SK-MEL-5 (cell line): ENCODE data around the gene OR5B3. TPM values are rescaled to one million over a fixed set of nuclear protein-coding genes. Genes with fewer than 3 reads are reported as not detected.
"Not testable (repeated sequence)": the region's sequence is repeated elsewhere in the genome, so short reads cannot be mapped to it uniquely, and the experiment has no call there.

ENCODE experiments used
- DNase-seq: peaks from one replicate; pipeline ENCODE4 v3.0.0-alpha.2; 2016; ENCODE audit warnings: low read depth, low spot score
- in situ Hi-C: cut with HindIII; loops from 2 replicates; pipeline ENCODE4 v1.10.0; 2016; ENCODE audit warnings: low sequenced_read_pairs, high pct_unique_total_duplicates, low pct_unique_long_range_greater_than_20kb
- polyA plus RNA-seq, 2 experiments: library from polyadenylated mRNA; depleted of rRNA; stranded (reverse); fragments of >200 nt; gene quantifications; 2 replicates each; pipeline ENCODE4 v1.2.3, GENCODE V29; 2015
- total RNA-seq: library from RNA; depleted of rRNA; stranded (reverse); fragments of >200 nt; shearing (Covaris generic); gene quantifications from 2 replicates; pipeline ENCODE4 v1.2.3, GENCODE V29; 2014; rRNA removed

OR5B3 gene
- not detected in 2 replicates for total RNA-seq
- polyA plus RNA-seq (2015; cell fraction: cytosol; rRNA removed): not detected in 2 replicates
- not detected in 2 replicates for polyA plus RNA-seq (2015; cell fraction: nucleus; rRNA removed)

GRCh38 chr11:58406774-58407173, at the start of gene OR5B3:
OR5B3 (minus strand) TSS chr11:58406874; CDS start chr11:58403409, 3,465 bp downstream.
- in situ Hi-C loops: no loop called here

GRCh38 chr11:58451585-58451984, 44.9 kb upstream of the OR5B3 start:
- no peak for DNase-seq
- in situ Hi-C loops: no loop called here

More at GRCh38 chr11:58406774-58407173, at the start of gene OR5B3:
- DNase-seq: no peak

- in situ Hi-C loops: no loop called here
- DNase-seq: no peak
Observed at GRCh38 chr11:58446294-58446693, 39.6 kb upstream of the OR5B3 start.

GRCh38 chr11:58444300-58444699, 37.6 kb upstream of the OR5B3 start:
- in situ Hi-C loops: no loop called here
- no peak for DNase-seq

DNA sequence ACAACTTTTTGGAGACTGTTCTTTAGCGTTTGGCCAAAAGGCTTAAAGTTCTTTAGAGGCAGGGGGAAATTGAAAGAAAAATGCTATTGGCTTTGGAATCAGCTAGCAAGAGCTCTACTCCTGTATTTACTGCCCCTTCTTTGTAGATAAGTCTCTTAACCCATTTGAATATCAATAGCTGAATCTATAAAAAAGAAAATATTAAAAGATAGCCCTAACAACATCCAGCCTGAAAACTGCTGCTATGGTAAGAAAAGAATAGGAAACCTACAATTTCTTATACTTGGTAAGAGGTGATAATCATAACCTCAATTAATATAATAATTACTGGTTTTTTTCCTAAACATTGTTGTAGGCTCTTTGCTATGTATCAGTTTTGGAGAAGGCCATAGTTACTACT, 35.5 kb upstream of the OR5B3 start, which contains the start of gene OR5B12:
OR5B12 (minus strand) TSS at position 101 of the 400 bp plus-strand sequence. CDS start 2,085 bp downstream, outside the sequence.
- DNase-seq: no peak
- in situ Hi-C loops: no loop called here

- DNase-seq: no peak
- in situ Hi-C loops: no loop called here
Observed at GRCh38 chr11:58438486-58438885, 31.8 kb upstream of the OR5B3 start.

DNA sequence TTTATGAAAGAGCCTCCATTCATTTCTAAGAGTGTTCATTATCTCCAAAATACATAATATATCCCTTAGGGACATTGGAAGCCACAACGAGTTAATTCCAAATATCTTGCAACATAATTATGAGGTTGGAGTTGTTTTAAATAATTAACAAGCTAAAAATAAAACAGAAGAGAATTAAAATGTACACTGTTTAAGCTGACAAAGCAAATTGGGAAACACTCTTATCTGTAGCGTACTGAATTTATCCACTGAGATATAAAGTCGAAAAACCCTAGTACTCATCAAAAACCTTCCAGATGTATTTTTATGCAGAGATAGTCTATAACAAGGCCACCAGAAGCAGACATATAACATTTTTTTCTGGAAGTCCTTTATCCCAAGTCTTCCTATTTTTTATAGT, 27.5 kb upstream of the OR5B3 start:
- no peak for DNase-seq
- in situ Hi-C loops: no loop called here

DNA sequence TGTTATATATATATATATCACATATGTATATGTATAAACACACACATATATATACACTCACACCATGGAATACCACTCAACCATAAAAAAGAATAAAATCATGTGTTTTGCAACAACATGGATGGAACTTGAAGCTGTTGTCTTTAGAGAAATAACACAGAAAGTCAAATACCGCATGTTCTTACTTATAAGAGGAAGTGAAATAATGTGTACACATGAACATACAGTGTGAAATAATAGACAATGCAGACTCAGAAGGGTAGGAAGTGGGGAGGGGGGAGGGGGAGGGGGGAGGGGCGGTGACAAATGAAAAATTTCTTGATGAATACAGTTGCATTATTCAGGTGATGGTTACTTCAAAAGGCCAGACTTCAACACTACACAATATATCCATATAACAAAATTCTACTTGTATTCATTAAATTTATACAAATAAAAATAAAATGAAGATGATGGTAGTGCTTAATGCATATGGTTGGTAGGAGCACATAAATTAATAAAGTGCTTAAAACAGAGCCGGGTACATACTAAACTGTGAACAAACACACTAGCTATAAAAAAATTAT, 27.0 kb upstream of the OR5B3 start:
- in situ Hi-C loops: no loop called here
- no peak for DNase-seq

- no peak for DNase-seq
- in situ Hi-C loops: no loop called here
Observed at GRCh38 chr11:58429273-58429672, 22.6 kb upstream of the OR5B3 start.

DNA sequence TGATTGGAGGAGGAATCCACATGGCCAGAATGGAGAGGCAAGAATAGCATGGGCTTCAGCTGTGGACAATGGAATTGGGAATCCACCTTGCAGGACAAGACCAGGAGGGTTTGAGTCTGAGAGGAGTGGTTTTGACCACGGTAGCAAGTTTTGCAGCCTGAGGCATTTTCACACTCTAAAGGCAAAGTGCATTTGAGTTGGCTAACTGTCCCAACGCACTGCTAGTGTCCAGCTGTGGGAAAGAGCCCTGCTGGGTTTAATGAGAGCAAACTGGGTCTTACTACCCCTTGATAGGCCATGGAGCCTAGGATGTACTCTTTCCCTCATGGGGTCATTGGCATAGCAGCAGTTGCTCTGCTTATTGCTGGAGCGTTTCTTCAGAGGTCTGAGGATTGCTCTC, 21.3 kb upstream of the OR5B3 start, which contains the start of gene OR5B2:
OR5B2 (minus strand) TSS at position 101 of the 400 bp plus-strand sequence. CDS start 4,860 bp downstream, outside the sequence.
- in situ Hi-C loops: no loop called here
- no peak for DNase-seq

DNA sequence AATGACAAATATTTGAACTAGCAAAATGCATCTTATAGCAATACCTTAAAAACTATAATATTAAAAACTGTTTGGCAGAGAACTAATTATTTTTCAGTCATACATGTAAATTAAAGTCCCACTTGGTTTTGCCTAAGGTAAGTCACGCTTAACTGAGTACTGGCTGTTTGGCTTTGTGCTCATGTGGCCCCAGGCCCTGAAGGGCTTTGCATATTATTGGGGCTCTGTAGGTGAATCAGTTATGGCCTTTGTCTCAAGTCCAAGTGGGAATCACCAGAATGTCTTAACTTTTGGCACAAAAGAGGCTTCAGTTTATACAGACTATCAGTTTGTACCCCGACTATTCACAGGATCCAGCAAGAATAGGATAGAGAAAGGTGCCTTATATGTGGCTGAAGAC, 7.1 kb downstream of the OR5B3 start:
- in situ Hi-C loops, DNase-seq: not testable (repeated sequence)

GRCh38 chr11:58395581-58395980, 11.1 kb downstream of the OR5B3 start:
- no peak for DNase-seq
- in situ Hi-C loops: no loop called here

DNA sequence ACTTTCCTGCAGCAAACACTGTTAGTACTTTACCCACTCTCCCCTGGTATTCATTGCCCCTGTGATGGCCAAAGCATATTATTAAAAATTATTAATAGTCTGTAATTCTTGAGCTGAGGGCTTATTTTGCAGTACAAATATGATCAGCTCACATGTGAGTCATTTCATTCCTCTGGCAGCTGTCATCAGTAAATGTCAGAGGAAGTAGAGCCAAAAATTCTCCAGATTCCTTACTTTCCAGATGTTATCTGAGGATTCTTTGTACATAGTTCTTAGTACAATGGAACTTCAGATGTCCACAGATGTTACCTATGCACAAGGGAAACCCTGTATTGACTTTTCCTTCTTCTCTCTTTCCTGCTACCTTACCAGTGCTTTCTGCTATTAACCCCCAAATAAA, 12.5 kb downstream of the OR5B3 start:
- peak; percentile 1 for DNase-seq
- in situ Hi-C loops: no loop called here

GRCh38 chr11:58392746-58393145, 13.9 kb downstream of the OR5B3 start:
- DNase-seq: no peak
- in situ Hi-C loops: no loop called here

DNA sequence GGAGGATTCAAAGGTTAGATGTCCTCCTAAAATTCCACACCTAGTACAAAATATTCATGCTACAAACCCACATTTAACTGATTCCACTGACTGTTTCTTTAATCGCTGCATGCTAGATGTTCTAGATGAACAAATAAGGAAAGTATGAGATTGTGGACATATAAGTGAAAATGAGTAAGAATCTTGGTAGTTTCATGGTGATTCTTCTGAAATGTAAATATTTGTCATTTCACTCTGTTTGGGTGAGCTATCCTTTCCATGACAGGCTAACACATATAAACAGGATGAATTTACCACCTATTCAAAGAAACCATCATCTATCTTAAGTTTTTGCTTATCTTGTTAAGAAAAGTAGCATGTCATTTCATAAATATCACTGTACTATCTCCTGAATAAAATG, 14.8 kb downstream of the OR5B3 start:
- in situ Hi-C loops: no loop called here
- no peak for DNase-seq

DNA sequence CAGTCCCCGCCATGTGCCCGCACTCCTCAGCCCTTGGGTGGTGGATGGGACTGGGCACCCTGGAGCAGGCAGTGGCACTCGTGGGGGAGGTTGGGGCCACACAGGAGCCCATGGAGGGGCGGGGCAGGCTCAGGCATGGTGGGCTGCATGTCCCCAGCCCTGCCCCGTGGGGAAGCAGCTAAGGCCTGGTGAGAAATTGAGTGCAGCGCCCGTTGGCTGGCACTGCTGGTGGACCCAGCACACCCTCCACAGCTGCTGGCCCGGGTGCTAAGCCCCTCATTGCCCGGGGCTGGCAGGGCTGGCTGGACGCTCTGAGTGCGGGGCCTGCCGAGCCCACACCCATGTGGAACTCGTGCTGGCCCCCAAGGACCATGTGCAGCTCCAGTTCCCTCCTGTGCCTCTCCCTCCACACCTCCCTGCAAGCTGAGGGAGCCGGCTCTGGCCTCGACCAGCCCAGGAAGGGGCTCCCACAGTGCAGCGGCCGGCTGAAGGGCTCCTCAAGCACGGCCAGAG, 16.1 kb downstream of the OR5B3 start:
- in situ Hi-C loops: no loop called here
- no peak for DNase-seq

GRCh38 chr11:58358969-58359368, 47.7 kb downstream of the OR5B3 start, which contains the start of gene OR5B17:
OR5B17 (minus strand) TSS chr11:58359069; CDS start chr11:58359069, 0 bp downstream.
- in situ Hi-C loops: no loop called here

GRCh38 chr11:58354727-58355126, 51.9 kb downstream of the OR5B3 start:
- no peak for DNase-seq
- in situ Hi-C loops: no loop called here

More at GRCh38 chr11:58358969-58359368, 47.7 kb downstream of the OR5B3 start, which contains the start of gene OR5B17:
- DNase-seq: no peak
